ENCODE data around the gene ZIC4.

The ZIC4 gene

DNA sequence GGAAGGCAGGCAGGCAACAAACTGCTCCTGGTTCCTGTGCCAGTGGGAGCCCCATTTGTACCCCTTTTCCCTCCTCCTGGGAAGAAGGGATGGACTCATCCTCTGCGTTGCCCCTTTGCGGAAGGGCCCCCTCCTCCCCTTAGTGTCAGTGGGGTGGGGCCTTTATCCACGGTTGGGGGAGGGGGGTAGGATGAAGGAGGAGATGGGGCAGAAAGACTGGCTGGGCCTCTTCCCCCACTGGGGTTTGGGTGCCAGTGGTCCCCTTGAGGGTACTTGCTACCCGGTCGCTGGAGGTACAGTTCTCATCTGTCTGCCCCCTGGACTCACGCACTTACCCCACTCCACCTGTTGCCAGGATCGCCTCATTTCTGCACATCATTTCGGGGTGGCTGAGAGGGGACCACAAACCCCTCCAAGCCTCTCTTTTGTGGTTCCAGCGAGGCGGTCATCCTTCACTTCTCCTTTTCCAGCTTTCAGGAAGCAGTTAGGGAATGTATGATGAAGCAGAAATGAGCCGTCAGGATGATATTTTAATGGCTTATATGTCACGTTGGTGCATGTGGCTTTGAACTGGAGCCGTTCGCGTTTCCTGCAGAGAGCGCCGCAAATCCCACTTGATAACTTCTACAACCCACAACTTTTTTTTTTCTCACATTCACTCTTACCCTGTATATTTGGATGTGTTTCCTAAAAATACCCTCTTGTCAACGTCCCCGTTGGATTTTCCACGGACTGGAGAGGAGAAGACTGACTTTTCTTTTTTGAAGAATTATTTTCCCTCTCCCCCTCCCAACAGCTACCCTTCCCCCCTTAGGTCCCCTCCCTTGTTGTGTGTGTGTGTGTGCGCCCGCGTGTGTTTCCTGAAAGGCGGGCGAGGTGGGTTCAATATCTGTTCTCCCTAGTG lies at the start of gene ZIC4:
ZIC4 (minus strand) TSS at position 516 of the 904 bp plus-strand sequence. CDS start 3,746 bp downstream, outside the sequence.
- DNase-seq (ENCODE audit: extremely low read depth in 1 of 2, low read depth in 1 of 2) = no peak

DNA sequence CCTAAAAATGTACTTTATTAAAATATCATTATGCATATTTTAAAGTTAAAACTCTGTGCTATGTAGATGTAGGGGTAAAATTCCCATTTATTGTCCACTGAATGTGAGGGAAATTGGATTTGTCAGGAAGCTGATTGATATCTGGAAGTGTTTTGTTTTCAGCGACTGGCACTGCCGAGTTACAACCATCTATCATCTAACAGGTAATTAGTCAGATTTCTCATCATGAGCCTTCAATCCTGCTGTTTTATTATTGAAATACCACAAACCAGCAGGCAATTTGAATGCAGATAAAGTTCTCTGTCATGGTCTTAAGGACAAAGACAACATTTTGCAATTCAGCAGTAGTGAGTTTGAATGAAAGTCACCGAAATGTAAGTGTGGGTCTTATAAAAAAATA lies 43.3 kb upstream of the ZIC4 start:
- DNase-seq (ENCODE audit: extremely low read depth in 1 of 2, low read depth in 1 of 2) = no peak

DNA sequence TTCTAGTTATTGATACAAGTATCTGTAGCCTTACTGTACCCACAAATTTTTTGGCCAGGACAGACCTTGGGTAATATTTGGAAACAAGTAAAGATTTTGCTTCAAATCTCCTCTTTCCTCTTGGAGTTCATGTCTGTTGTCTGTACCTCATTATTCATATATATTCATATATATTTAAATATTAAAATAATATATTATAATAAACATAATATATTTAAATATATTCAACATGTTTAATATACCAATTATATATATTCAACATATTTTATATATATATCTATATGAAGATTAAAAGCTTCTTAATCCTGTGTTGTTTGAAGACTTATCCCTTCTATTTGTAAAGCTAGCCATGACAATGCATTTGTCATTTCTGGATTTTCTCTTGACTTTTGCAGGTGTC lies 40.9 kb upstream of the ZIC4 start:
- no peak for DNase-seq (ENCODE audit: extremely low read depth in 1 of 2, low read depth in 1 of 2)

DNA sequence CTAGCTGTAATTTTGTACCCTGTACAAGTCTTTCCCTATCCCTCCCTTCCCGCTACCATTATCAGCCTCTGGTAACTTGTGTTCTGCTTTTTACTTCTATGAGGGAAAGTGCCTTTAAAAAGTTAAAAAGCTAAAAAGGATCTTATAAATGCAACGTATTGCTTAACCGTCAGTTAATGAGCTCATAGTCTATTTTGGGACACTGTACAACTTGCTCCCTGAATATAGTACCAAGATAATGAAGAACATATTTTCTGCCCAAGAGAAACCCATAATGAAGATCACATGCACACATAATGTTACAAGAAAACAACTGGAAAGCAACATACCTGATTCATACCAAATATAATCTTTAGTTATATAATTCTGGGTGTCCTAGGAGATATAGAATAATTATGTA lies 25.4 kb upstream of the ZIC4 start:
- DNase-seq (ENCODE audit: extremely low read depth in 1 of 2, low read depth in 1 of 2) = no peak

DNA sequence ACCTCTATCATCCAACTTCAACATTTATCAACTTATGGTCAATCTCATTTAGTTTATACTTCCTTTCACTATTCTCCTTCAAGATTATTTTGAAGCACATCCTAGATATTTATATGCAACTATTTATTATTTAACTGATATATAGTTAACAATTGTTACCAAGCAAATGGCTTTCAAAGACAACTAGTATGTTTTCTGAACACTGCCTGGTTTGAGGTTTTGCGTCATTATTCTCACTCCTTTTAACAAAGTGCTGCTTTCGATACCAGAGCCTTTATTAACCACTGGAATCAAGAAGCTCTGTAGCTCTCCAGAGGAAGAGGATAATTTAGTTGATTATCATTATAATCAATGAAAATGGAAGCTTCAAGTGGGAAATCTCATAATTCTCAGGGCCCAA lies 22.4 kb upstream of the ZIC4 start:
- no peak for DNase-seq (ENCODE audit: extremely low read depth in 1 of 2, low read depth in 1 of 2)

DNA sequence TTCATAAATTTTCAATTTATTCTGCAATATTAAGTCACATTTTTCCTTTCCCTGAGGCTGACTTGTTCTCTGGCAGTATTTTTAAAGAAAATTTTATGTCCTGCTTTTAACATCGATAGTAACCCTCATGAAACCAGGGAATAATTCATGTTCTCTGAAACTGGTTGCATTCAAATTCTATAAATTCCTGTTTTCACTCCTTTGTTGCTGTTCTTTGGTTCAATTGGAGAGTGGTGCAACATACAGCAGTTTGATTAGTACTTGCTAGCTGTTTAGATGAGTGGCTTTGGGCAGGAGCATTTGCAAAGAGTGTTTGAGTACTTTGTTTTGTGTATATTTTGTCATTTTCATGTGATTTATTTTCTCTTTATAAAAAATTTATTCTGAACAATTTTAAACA lies 22.0 kb upstream of the ZIC4 start:
- no peak for DNase-seq (ENCODE audit: extremely low read depth in 1 of 2, low read depth in 1 of 2)

DNA sequence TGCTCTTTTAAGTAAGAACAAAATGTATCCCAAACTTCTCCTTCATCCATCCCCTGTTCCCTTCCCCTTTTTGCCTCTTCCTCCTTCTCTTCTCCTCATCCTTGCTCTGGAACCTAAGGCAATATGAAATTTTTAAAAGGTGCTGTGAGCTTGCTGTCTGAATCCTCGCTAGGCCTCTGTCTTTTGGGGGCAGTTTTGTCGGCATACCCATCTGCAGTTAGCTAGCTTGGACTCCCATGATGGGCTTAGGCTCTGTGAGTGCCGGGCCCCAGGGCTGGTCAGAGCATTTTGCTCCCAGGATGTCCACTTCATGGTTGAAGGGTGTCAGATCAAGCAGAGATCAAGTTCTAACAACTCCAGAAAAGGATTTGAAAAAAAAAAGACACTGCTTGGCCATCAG lies 21.4 kb upstream of the ZIC4 start:
- DNase-seq (ENCODE audit: extremely low read depth in 1 of 2, low read depth in 1 of 2) = no peak

DNA sequence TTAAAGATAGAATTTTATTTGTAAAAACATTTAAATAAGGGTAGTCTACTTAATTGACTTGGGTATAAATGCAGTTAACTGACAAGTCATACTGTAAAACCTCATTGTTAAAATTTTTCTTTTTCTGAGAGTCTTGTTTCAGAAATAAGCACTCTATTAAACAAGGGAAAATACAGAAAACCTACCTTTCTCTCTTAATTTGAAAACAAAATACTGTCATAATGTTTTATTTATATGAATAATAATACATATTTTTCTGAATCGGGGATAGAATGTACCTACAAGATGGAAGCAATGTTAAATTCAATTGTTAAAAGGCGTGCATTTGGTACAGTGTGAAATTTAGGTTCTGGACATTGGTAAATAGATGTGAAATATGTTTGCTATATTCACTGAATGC lies 20.6 kb upstream of the ZIC4 start:
- no peak for DNase-seq (ENCODE audit: extremely low read depth in 1 of 2, low read depth in 1 of 2)

DNA sequence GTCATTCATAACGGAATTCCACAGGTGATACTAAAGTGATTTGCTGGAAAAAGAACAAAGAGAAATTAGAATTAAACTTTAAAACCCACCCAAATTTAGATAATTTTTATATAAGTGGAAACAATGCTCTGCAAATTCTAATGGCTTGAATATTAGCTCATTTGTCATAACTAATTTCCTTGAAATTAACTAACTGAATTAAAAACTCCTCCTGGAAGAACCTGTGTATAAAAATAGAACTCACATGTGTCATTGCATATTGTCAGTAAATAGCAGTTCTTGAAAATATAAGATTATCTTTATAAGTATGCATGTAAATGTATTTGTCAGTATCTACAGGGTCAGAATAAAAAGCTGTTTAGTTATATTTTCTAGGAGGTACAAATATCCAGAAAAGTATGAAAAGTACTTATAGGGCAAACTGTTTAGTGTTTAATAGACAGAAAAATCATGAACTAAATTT lies 19.1 kb upstream of the ZIC4 start:
- no peak for DNase-seq (ENCODE audit: extremely low read depth in 1 of 2, low read depth in 1 of 2)

DNA sequence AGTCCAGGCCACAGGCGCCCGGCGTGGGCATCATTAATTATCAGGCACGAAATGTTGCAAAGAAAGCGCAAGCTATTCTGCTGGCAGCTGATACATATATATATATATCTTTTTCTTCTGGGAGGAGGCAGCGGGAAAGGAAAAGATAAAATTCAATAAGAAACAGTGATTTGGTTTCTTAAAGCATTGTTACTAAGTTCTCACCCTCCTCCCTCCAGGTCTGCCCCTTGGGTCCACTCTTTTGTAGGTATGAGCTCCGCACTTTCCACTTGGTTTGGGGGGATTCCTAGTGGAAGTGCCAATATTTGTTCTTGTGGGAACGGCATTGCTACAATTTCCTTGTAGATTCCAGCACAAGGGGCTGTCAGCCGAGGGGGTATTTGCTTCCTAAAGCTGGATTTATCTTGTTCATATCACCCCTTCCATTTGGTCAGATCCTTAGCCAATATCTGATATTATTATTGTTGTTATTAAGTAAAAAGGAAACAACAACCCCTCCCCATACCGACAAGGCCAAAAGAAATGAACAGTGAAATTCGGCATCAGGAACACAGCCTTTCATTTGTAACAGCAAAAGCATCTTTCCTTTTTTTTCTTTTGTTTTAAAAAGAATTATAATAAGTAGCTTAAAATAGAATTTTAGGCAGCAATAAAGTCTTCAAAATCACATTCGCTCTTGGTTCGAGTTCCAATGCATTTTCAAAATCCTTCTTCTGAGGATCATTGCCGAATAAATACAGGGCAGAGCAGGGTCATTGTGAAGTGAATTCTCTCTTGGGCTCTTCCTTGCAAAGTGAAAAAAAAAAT lies 18.4 kb upstream of the ZIC4 start:
- no peak for DNase-seq (ENCODE audit: extremely low read depth in 1 of 2, low read depth in 1 of 2)

DNA sequence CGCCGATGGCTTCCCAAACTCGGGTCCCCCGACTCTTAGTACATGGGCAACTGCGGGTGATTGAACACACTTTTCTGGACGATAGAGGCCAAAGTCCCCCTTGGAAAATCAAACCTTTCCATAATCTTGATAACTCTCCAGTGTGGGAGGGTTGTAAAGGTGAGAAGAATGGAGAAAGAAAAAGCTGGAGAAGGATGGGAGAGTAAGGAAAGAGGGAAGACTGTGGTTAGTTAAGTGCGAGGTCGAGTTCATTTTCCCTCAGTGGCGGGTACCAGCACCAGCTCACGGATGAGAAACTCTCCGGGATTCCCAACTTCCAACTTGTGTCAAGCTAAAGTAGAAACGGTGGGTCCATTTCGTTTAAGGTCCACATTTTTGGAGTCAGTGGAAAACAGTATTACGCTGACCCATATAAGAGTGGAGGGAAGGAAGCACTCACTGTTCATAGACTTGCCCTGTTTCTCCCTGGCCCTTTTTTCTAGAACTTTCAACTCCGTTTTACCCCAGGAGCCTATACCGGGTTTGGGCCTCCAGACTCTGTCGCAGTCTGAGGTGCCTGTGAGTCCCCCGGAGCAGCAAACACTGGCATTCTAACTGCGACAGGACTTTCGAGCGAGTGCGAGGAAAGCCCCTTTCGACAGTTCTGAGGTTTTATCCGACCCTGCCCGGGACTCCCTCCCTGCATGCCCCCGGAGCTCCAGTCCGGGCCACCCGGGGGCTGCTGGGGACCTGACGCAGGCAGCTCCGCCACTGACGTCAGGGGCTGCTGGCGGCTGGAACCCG lies 17.6 kb upstream of the ZIC4 start:
- DNase-seq (ENCODE audit: extremely low read depth in 1 of 2, low read depth in 1 of 2) = no peak

DNA sequence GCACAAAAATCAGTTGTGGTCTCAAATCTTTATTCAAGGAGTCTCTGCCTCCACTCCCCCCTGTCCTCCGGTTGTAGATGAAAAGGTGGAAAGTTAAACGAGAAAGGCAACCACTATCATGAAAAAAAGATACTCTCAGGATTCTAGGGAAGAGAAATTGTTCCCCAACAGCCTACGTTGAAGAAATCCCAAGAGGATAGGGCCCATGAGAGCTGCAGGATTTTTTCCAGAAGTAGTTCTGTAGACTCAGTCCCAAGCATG lies 17.1 kb upstream of the ZIC4 start:
- DNase-seq (ENCODE audit: extremely low read depth in 1 of 2, low read depth in 1 of 2) = no peak

DNA sequence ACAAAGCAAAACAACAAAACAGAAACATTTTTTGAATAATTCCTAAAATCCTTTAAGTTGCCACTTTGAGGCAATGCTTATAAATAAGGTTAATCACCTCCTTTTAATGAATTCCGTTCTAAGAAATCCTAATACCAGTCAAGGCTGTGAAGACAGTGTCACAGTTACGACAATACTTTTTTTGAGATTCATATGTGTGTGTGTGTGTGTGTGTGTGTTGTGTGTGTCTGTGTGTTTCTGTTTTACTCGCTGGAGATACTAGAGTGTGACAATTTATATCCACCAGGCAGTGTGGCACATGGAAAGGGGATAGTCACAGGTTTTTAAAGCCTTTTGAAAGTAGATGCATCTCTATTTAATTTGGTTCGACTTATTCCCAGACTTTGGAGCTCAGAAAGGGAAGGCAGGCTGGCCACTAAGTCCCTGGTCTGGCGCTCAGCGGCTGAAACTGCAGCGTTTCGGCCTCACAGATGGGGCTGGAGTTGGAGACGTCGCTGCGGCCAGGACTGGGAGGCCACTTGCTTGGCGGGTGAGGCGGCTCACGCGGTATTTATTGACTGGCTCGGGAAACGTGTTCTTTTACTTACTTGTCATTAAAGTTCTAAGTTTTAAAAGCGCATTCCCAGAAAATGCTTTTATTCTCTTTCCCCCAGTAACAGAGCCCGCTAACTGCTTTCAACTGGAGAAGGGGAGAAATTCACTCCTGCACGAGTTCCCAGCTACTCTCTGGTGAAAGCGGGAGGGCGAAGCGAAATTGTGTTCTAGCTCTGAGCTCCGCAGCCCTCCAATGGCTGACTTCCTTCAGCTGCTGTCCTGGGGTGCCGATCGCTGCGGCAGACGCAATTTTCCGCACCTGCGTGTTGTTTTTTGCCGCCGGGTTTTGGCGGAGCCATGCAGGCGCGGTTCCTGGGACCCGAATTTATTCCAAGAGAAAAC lies 16.5 kb upstream of the ZIC4 start:
- DNase-seq (ENCODE audit: extremely low read depth in 1 of 2, low read depth in 1 of 2) = no peak

DNA sequence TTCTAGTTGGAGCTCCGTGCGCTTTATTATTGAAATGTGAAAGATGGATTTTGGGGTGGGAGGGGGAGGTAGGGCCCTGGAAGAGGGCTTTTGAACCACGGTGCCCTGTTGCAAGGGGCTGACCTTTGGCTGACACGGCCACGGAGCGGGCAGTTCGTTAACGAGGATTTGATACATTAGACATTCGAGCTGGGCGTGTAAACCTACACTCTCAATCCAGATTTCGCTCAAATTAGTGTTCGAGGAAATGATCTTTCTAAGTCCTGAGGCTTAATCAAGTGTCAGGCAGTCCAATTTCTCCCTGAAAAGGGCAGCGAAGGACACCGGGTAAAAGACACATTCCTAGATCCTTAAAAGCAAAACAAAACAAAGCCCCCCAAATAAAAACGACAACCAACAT lies 15.9 kb upstream of the ZIC4 start:
- DNase-seq (ENCODE audit: extremely low read depth in 1 of 2, low read depth in 1 of 2) = no peak

DNA sequence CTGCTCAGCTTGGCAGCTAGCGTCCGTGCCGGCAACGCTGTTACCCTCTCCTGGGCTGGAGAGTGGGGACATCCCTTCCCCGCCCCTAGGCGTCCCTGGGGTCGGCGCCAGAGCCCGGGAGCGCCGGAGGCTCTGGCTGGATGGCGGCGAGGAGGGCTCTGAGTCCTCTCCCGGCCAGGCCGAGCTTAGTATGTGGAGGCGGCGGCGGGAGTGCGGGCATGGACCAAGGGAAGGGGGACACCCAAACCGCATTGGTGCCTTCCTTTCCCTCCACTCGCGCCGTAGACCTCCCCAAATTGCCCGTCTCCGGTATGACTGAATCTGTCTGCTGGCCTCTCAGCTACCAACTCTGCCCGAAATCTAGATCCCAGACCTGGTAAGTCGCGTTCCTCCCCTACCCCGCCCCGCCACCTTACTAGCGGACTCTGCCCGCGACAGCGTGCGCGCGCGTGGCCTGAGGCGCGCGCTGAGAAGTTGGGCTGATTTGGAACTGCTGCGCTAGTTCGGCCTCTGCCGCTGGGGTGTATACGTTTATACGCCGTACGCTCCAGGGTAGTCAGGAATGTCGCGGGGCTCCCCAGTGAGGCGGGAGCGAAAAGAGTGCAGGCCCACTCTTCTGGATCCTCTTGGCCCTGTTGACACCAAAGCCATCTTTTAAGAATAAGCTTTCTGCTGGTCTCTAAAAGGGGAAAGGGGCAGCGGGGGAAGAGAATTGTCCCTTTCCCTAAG lies 15.0 kb upstream of the ZIC4 start:
- DNase-seq (ENCODE audit: extremely low read depth in 1 of 2, low read depth in 1 of 2) = no peak

DNA sequence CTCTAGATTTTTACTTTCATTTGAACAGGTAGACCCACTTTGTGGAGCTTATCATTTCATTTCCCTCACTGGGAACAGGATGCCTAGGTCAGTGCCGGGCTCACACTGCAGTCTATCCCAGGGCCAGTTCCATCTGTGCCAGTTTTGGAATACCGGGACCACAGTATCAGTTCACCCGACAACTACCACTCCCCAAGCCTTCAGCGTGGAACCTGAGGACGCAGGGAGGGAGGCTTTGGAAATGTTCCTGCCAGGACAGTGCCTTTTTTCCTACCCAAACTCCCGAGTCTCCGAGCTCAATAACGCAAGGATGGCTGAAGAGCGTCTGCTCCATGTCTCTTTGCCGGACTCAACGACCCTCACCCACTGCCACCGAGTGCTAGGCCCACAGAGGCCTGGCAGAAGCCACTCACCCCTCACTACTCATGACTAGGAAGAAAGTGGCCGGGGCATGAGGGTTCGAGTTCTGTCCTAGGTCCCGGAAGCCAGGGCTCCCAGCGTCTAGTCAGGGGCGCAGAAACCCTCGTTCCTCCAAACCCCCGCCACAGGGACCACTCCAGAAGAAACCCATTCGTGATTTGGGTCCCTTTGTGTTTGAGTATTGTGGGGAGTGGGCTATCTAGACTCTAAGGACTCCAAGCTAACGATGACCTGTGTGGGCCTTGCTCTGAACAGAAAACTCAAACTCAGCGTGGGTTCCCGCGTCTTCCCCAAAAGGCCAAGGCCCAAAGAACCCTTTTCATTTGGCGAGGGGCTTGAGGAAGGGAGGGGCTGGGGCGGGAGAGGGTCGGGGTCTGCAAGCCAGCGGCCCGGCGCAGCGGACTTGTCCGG lies 14.2 kb upstream of the ZIC4 start:
- no peak for DNase-seq (ENCODE audit: extremely low read depth in 1 of 2, low read depth in 1 of 2)

DNA sequence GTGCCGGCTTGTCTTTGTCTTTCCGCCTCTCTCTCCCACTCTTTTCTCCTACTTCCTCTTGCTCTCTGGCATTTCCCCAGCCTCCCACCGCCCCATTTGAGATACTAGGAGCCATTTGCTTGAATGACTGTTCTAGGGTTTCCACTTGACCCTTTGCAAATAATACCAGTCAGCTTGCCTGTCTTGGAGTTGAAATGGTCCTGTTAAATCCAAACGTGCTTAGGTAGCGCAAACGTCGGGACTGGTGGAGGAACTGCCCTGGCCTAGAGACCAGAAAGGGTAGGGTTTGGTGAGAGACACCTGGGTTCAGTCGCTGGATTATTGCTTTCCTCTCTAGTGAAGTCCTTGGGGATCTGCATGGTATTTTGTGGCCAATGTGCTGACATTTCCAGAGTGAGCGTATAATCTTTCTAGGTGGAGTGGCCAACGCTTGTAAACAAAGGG lies 13.5 kb upstream of the ZIC4 start:
- DNase-seq (ENCODE audit: extremely low read depth in 1 of 2, low read depth in 1 of 2) = no peak

DNA sequence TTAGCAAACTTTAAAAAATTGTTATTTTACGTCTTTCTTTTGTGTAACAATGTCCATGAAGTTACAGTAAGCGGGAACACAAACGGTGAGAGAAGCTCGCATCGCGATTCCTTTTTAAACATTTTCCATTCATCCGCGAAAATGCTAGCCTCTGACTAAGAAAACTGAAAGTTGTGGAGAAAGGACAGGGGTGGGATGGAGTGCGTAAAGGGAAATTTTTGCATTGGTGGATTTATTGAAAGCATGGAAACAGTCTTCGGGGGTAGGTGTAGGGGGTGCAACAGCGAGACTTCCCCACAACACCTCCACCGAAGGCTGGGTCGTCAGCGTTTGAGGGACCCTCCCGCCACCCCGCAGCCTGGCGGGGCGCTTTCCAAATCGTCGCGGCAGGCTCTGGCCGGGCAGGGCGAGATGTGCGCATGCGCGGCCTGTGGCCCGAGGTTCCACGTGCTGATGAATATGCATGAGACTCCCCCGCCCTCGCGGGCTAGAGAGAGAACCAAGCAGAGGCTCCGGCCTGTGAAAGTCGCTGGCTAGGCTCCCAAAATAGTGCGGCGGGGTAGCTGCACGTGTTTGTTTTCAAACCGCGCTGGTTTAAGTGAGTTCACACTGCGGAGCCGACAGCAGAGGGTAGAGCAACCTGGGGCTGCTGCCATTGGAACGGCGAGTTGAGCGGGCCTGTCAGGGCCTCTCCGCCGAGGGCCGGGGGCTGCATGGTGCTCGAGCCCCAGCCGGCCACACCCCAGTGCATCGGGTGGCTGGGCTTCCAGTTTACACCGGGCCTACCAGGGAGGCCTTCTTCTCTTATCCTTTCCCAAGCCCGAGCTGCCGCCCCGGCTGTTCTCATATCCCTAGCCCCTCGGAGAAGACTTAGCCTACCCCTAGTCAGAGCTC lies 12.7 kb upstream of the ZIC4 start:
- DNase-seq (ENCODE audit: extremely low read depth in 1 of 2, low read depth in 1 of 2) = no peak

All from stimulated activated CD8-positive, alpha-beta memory T cell treated with anti-CD3 and anti-CD28 coated beads, Interleukin-7, amount 100 ng/mL, for 48 hours (primary cell).